DMS53 treated with DMSO at 0.1 percent for 48 hours (cell line): ENCODE data around the gene UNKL.

ENCODE experiments used
- DNase-seq: peaks from one replicate; lab custom pipeline; 2025; ENCODE audit not compliant: unreplicated experiment; lab: John Stamatoyannopoulos, UW

UNKL gene

DNA sequence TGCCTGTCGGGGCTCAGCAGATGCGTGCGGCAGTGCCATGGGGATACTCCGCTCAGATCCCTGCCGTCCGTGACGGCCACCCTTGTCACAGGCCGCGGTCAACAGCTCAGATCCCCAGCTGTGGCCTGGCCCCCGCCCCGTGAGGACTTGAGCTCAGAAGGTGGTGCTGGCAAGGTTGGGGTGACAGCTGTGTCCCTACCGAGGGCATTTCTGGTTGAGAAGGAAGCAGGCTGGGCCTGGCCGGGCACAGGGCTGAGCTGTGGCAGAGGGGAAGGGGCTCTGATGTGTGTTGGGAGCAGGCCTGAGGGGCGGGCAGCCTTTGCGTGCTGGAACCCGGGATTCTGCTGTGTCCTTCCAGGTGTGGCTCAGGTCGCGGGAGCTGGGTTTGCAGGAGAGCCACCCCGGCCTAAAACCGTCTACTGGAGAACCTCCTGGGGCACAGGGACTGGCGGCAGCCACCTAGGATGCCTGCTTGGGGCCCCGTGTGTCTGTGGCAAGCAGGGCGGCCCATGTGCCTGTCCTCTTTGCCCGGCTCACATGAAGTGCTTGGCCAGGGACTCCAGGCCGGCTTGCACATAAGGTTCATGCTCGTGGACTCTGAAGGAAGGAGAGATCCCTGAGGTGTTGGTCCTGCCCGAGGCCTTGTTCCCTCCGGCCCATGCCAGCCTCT is 100.0 kb downstream of the UNKL start:
- no peak for DNase-seq

DNA sequence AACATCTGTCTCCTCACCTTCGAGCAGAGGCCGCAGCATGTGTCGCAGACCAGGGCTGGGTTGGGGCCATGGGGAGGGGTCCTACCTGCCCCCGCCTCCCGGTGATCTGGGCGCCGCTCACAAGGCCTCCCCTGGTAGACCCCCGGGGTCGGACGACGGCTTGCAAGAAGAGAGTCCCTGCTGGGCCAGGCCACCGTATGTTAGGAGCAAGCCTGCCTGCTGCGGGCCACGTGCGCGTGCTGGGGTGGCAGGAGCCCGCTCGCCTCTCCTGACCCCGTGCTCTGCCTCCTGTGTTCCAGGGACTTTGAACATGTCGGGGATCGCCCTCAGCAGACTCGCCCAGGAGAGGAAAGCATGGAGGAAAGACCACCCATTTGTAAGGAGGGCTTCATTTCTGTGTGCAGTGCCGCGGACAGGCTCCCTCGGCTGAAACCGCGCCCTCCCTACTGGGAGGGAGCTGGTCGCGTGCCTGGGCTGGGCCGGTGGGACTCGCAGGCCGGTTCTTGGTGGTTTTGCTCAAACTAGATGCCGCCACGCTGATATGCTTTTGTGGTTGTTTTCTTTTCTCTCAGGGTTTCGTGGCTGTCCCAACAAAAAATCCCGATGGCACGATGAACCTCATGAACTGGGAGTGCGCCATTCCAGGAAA is 100.7 kb downstream of the UNKL start:
- no peak for DNase-seq
